Endodermal cell (in vitro differentiated cells): ENCODE data around the gene PPIL6. TPM values are rescaled to one million over a fixed set of nuclear protein-coding genes. Genes with fewer than 3 reads are reported as not detected.

ENCODE experiments used
- DNase-seq: peaks from one replicate; pipeline ENCODE4 v3.0.0-alpha.2; 2017
- H3K27ac ChIP-seq: 2 replicates; pipeline ENCODE4 v1.5.1; 2013; ENCODE audit warnings: mild to moderate bottlenecking, low read depth, low read length, moderate library complexity
- H3K27me3 ChIP-seq: 2 replicates; pipeline ENCODE4 v1.6.1; 2013; ENCODE audit warnings: mild to moderate bottlenecking, low read length, moderate library complexity; ENCODE audit not compliant: insufficient read depth, control insufficient read depth, poor library complexity, severe bottlenecking
- H3K36me3 ChIP-seq: 2 replicates; pipeline ENCODE4 v1.7.0; 2013; ENCODE audit warnings: mild to moderate bottlenecking, low read length, moderate library complexity; ENCODE audit not compliant: control insufficient read depth, insufficient read depth
- H3K4me1 ChIP-seq: one replicate; pipeline ENCODE4 v1.7.0; 2013; ENCODE audit warnings: low read length; ENCODE audit not compliant: control insufficient read depth, insufficient read depth
- H3K4me3 ChIP-seq: 2 replicates; pipeline ENCODE4 v1.5.1; 2013; ENCODE audit warnings: mild to moderate bottlenecking, low read length, moderate library complexity
- H3K9ac ChIP-seq: 2 replicates; pipeline ENCODE4 v1.6.1; 2013; ENCODE audit warnings: mild to moderate bottlenecking, low read length, moderate library complexity; ENCODE audit not compliant: poor library complexity, severe bottlenecking; ENCODE audit errors: extremely low read depth
- H3K9me3 ChIP-seq: 2 replicates; pipeline ENCODE4 v1.6.1; 2013; ENCODE audit warnings: mild to moderate bottlenecking, low read length, moderate library complexity; ENCODE audit not compliant: control insufficient read depth
- H3K27ac Mint-ChIP-seq: 2 replicates; pipeline ENCODE4 v1.8.0; 2020; ENCODE audit warnings: mixed read lengths
- H3K27me3 Mint-ChIP-seq: 2 replicates; pipeline ENCODE4 v1.8.0; 2021; ENCODE audit warnings: mild to moderate bottlenecking, mixed read lengths; ENCODE audit not compliant: insufficient read depth
- H3K36me3 Mint-ChIP-seq: 2 replicates; pipeline ENCODE4 v1.8.0; 2020; ENCODE audit warnings: low read depth, mixed read lengths
- H3K4me1 Mint-ChIP-seq: 2 replicates; pipeline ENCODE4 v1.8.0; 2020; ENCODE audit warnings: mixed read lengths
- H3K4me3 Mint-ChIP-seq: 2 replicates; pipeline ENCODE4 v1.8.0; 2020; ENCODE audit warnings: mild to moderate bottlenecking, moderate library complexity, mixed read lengths
- H3K9me3 Mint-ChIP-seq: 2 replicates; pipeline ENCODE4 v1.8.0; 2020; ENCODE audit warnings: mild to moderate bottlenecking, mixed read lengths
- WGBS, 2 experiments: methylation state at CpG; one replicate each; pipeline versions ENCODE4 v1.1.5 to v1.1.7; 2013; ENCODE audit warnings: missing lambda C conversion rate in 2 of 2, mixed read lengths in 1 of 2; ENCODE audit not compliant: insufficient coverage in 1 of 2, insufficient read length in 1 of 2; 5-methylcytosine and 5-hydroxymethylcytosine counted together
- total RNA-seq, 2 donors: library from RNA; stranded (reverse); fragmentation: NEBNext Ultra II Directional in 1 of 2; extraction: Animal tissue kit (Norgen Biotek cat#: 25700) in 1 of 2; gene quantifications; 2 replicates in 1 of 2; 3 replicates in 1 of 2; pipeline ENCODE4 v1.2.1, GENCODE V29; 2021
- TF ChIP-seq, protein P1 (sequence below): fragments of 200-600 bp; sonication (generic); conservative IDR thresholded peaks from 2 replicates; pipeline ENCODE4 v1.5.0; 2021; ENCODE audit warnings: antibody characterized with exemption, mild to moderate bottlenecking

PPIL6 gene
- total RNA-seq, 2 donors from 2014 or later, result 2.2 to 2.9 TPM

DNA sequence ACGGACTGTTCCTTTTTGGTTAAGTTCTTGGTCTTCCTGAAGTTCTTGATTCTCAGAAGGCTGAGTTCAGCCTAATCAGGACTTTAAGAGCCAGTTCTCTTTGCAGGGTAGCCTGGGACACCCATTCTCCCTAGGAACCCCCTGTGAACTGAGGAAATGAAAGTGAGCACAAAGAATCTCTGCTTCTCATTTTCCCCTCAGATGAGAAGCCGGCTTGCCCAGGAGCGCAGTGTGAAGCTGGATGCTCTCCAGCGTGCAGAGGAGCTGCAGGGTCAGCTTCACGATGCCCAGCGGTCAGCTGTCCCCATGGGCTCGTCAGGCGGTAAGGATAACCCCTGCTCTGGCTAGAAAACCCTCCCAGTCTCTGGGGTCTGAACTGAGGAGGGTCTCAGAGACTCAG, 92.2 kb downstream of the PPIL6 start:
- no peaks in the 10 kb centered on the region for H3K27me3 Mint-ChIP-seq
- H3K9ac ChIP-seq, result no peak overlapping the region
- TF ChIP-seq, protein P1, sequence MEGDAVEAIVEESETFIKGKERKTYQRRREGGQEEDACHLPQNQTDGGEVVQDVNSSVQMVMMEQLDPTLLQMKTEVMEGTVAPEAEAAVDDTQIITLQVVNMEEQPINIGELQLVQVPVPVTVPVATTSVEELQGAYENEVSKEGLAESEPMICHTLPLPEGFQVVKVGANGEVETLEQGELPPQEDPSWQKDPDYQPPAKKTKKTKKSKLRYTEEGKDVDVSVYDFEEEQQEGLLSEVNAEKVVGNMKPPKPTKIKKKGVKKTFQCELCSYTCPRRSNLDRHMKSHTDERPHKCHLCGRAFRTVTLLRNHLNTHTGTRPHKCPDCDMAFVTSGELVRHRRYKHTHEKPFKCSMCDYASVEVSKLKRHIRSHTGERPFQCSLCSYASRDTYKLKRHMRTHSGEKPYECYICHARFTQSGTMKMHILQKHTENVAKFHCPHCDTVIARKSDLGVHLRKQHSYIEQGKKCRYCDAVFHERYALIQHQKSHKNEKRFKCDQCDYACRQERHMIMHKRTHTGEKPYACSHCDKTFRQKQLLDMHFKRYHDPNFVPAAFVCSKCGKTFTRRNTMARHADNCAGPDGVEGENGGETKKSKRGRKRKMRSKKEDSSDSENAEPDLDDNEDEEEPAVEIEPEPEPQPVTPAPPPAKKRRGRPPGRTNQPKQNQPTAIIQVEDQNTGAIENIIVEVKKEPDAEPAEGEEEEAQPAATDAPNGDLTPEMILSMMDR, result no peak
- no peak overlapping the region for H3K27ac Mint-ChIP-seq
- H3K4me3 ChIP-seq, result no peak overlapping the region
- peaks cover 3% of the 10 kb centered on the region for H3K4me1 Mint-ChIP-seq
- 96% methylated on average over 6 to 8 of the region's 8 CpGs for WGBS, 2 experiments
- no peaks in the 10 kb centered on the region for H3K27me3 ChIP-seq
- no peaks in the 10 kb centered on the region for H3K4me1 ChIP-seq
- peaks cover 4% of the 10 kb centered on the region for H3K36me3 Mint-ChIP-seq
- no peak overlapping the region for H3K4me3 Mint-ChIP-seq
- H3K27ac ChIP-seq, result no peak overlapping the region
- H3K9me3 ChIP-seq, result no peaks in the 10 kb centered on the region
- H3K9me3 Mint-ChIP-seq, result no peaks in the 10 kb centered on the region
- H3K36me3 ChIP-seq, result no peaks in the 10 kb centered on the region
- DNase-seq, result no peak

- Histone ChIP-seq H3K4me3 (no peak overlapping the region), H3K27me3 (no peaks in the 10 kb centered on the region), H3K9ac (no peak overlapping the region), H3K4me1 (no peaks in the 10 kb centered on the region), H3K27ac (no peak overlapping the region), H3K9me3 (no peaks in the 10 kb centered on the region), H3K36me3 (no peaks in the 10 kb centered on the region)
- Mint-ChIP-seq H3K4me3 (no peak overlapping the region), H3K9me3 (no peaks in the 10 kb centered on the region), H3K36me3 (peaks cover 2% of the 10 kb centered on the region), H3K27me3 (no peaks in the 10 kb centered on the region), H3K4me1 (peaks cover 3% of the 10 kb centered on the region), H3K27ac (no peak overlapping the region)
- no peak for DNase-seq
- WGBS, 2 experiments, result 79 to 95% methylated on average over 2 to 3 of the region's 3 CpGs
- TF ChIP-seq, protein P1, result no peak
Observed at GRCh38 chr6:109347779-109348178, 92.6 kb downstream of the PPIL6 start.

DNA sequence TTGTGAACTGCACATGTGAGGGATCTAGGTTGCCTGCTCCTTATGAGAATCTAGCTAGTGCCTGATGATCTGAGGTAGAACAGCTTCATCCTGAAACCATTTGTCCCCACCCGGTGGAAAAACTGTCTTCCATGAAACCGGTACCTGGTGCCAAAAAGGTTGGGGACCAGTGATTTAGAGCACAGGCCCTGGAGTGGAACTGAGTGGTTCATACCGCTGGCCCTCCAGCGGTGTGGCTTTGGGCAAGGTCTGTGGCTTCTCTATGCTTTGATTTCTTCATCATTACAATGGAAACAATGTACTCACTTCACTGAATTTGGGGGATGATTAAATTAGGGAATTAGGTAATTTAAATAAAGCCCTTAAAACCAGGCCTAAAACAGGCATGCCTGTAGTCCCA, 94.4 kb downstream of the PPIL6 start:
- Mint-ChIP-seq H3K9me3 (no peaks in the 10 kb centered on the region), H3K36me3 (peaks cover 2% of the 10 kb centered on the region), H3K4me3 (no peak overlapping the region), H3K27ac (no peak overlapping the region), H3K4me1 (peaks cover 3% of the 10 kb centered on the region), H3K27me3 (no peaks in the 10 kb centered on the region)
- Histone ChIP-seq H3K27me3 (no peaks in the 10 kb centered on the region), H3K36me3 (no peaks in the 10 kb centered on the region), H3K4me1 (no peaks in the 10 kb centered on the region), H3K27ac (no peak overlapping the region), H3K9ac (no peak overlapping the region), H3K9me3 (no peaks in the 10 kb centered on the region), H3K4me3 (no peak overlapping the region)
- WGBS, 2 experiments, result 75 to 97% methylated on average over 2 to 4 of the region's 4 CpGs
- no peak for DNase-seq
- TF ChIP-seq, protein P1, result no peak
